K562 (cell line): ENCODE measurements around the gene CTSW. TPM values are rescaled to one million over a fixed set of nuclear protein-coding genes. Genes with fewer than 3 reads are reported as not detected.

Experiments used
- DMBX1 ChIP-seq: fragments of 250-450 bp; sonication (Bioruptor Pico); IDR thresholded peaks from 2 replicates; pipeline ENCODE4 v1.8.0; 2022; ENCODE audit warnings: inconsistent platforms, mild to moderate bottlenecking, moderate library complexity, borderline replicate concordance
- DPF2 ChIP-seq: fragments of 450-650 bp; IDR thresholded peaks from 2 replicates; pipeline ENCODE4 v1.6.1; 2016
- FOXA3 ChIP-seq, 2 experiments: fragments of 450-650 bp in 1 of 2; sonication (generic) in 1 of 2; formaldehyde crosslinking; IDR thresholded peaks in 1 of 2; conservative IDR thresholded peaks in 1 of 2; 2 replicates each; pipeline versions ENCODE4 v1.4.0 to v1.8.0; 2020 to 2022; ENCODE audit warnings: mild to moderate bottlenecking in 2 of 2, missing genetic modification reagents in 1 of 2
- IRF2 ChIP-seq: sonication (generic); formaldehyde crosslinking; IDR thresholded peaks from 2 replicates; pipeline ENCODE4 v1.8.1; 2022; ENCODE audit warnings: mild to moderate bottlenecking, missing genetic modification reagents
- RBM25 ChIP-seq: fragments of 200-400 bp; formaldehyde crosslinking; IDR thresholded peaks from 2 replicates; pipeline ENCODE4 v1.6.1; 2018; ENCODE audit warnings: low read length, low read depth, moderate library complexity; ENCODE audit not compliant: severe bottlenecking
- RFX1 ChIP-seq: fragments of 450-650 bp; IDR thresholded peaks from 2 replicates; pipeline ENCODE4 v1.6.1; 2016; ENCODE audit warnings: mild to moderate bottlenecking, moderate library complexity
- SMARCA5 ChIP-seq: fragments of 450-650 bp; IDR thresholded peaks from 2 replicates; pipeline ENCODE4 v1.6.1; 2016
- TBP ChIP-seq: optimal IDR thresholded peaks from 2 replicates; pipeline ENCODE3; 2011; ENCODE audit warnings: low read depth, low read length, improper control_type of control experiment
- TFAM ChIP-seq: fragments of 250-450 bp; sonication (Bioruptor Pico); conservative IDR thresholded peaks from 2 replicates; pipeline ENCODE4 v1.5.0; 2021; ENCODE audit warnings: mild to moderate bottlenecking, moderate library complexity
- ZNF224 ChIP-seq: sonication (generic); formaldehyde crosslinking; IDR thresholded peaks from 2 replicates; pipeline ENCODE4 v1.8.0; 2022; ENCODE audit warnings: mild to moderate bottlenecking, missing genetic modification reagents
- polyA plus RNA-seq, 8 experiments: library from polyadenylated mRNA; depleted of rRNA in 4 of 8; stranded (reverse) in 5 of 8; unstranded in 3 of 8; fragments of >200 nt; fragmentation: Nextera tagmentation in 2 of 8; fragmentation: Illumina TruSeq in 1 of 8; extraction: Ambion mirVana in 2 of 8; extraction: Trizol in 1 of 8; gene quantifications; 2 replicates each; pipeline versions ENCODE4 v1.2.1 to v1.2.3, GENCODE V29; 2011 to 2014; ENCODE audit warnings: inconsistent platforms in 1 of 8, missing spikeins in 1 of 8
- total RNA-seq, 7 experiments: library from RNA; depleted of rRNA in 6 of 7; stranded (reverse); fragments of >200 nt in 6 of 7; fragmentation: Illumina TruSeq in 2 of 7; extraction: Trizol in 2 of 7; gene quantifications; 2 replicates each; pipeline versions ENCODE4 v1.2.1 to v1.2.3, GENCODE V29; 2011 to 2021; ENCODE audit warnings: low replicate concordance in 1 of 7
- TF ChIP-seq, protein P1 (sequence below): fragments of 250-450 bp; sonication (Bioruptor Pico); IDR thresholded peaks from 2 replicates; pipeline ENCODE4 v1.4.0; 2020; ENCODE audit warnings: mild to moderate bottlenecking, moderate library complexity
- TF ChIP-seq, protein P2 (sequence below): fragments of 250-450 bp; sonication (Bioruptor Pico); IDR thresholded peaks from 2 replicates; pipeline ENCODE4 v1.8.0; 2022; ENCODE audit warnings: inconsistent platforms, mild to moderate bottlenecking, moderate library complexity, borderline replicate concordance
- TF ChIP-seq, protein P3 (sequence below): fragments of 250-450 bp; sonication (Bioruptor Pico); IDR thresholded peaks from 2 replicates; pipeline ENCODE4 v1.4.0; 2020
- TF ChIP-seq, protein P4 (sequence below): sonication (generic); formaldehyde crosslinking; IDR thresholded peaks from 2 replicates; pipeline ENCODE4 v1.8.1; 2023; ENCODE audit warnings: mild to moderate bottlenecking, missing genetic modification reagents
- TF ChIP-seq, protein P5 (sequence below): sonication (generic); formaldehyde crosslinking; IDR thresholded peaks from 2 replicates; pipeline ENCODE4 v1.8.0; 2022; ENCODE audit warnings: mild to moderate bottlenecking, missing genetic modification reagents, borderline replicate concordance

The CTSW gene
- total and polyA plus RNA-seq, 9 of the 15 experiments (the other 6 are each of a cell fraction or from before 2014, with no cell fraction given), result 0.04 TPM; not detected in 8

DNA sequence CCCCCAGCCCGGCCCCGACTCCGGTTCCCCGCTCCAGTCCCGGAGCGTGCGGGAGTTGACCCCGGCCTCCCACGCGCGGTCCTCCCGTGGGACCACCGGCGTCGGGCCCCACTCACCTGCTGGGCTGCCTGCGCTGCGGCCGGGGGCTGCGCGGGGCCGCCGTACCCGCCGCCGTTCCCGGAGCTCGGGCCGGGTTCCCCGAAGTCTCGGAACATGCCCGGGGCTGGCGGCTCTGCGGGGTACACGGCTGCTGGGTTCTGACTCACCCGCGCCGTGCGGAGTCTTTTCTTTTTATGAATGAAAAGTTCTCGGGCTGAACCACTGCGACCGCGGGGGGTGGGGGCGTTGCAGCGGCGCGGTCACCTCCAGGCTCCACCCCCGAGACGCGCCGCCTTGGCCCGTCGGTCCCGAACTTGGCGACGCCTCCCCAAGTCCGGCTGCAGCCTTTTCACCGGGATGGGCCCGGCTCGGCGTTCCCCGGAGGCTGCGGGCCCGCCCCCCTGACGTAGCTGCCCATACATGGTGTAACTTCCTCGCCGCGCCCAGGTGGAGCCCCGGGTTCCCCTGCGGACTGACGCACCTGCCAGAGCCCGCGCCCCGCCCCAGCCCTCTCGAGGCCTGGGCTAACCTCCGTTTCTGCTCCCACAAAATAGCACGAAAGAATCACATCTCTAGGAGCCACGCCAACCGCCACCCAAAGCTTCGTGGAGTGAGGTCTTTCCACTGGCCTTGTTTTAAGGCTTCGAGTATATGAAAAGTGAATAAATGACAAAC, 20.7 kb downstream of the CTSW start, which contains the start of gene FOSL1 (continued):
- TF ChIP-seq, protein P1, sequence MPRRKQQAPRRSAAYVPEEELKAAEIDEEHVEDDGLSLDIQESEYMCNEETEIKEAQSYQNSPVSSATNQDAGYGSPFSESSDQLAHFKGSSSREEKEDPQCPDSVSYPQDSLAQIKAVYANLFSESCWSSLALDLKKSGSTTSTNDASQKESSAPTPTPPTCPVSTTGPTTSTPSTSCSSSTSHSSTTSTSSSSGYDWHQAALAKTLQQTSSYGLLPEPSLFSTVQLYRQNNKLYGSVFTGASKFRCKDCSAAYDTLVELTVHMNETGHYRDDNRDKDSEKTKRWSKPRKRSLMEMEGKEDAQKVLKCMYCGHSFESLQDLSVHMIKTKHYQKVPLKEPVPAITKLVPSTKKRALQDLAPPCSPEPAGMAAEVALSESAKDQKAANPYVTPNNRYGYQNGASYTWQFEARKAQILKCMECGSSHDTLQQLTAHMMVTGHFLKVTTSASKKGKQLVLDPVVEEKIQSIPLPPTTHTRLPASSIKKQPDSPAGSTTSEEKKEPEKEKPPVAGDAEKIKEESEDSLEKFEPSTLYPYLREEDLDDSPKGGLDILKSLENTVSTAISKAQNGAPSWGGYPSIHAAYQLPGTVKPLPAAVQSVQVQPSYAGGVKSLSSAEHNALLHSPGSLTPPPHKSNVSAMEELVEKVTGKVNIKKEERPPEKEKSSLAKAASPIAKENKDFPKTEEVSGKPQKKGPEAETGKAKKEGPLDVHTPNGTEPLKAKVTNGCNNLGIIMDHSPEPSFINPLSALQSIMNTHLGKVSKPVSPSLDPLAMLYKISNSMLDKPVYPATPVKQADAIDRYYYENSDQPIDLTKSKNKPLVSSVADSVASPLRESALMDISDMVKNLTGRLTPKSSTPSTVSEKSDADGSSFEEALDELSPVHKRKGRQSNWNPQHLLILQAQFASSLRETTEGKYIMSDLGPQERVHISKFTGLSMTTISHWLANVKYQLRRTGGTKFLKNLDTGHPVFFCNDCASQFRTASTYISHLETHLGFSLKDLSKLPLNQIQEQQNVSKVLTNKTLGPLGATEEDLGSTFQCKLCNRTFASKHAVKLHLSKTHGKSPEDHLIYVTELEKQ, result no peak
- TF ChIP-seq SMARCA5 (no peak), DMBX1 (no peak), RFX1 (no peak), FOXA3 (CRISPR knock-in tag; conservative IDR thresholded peaks at IDR 0.05 in 1 of 2, IDR thresholded peaks at IDR 0.05 in 1 of 2) (no peak), TBP (peak; percentile 98), RBM25 (peak; percentile 44), TFAM (CRISPR knock-in tag) (no peak), DPF2 (no peak), IRF2 (CRISPR knock-in tag) (no peak; the same call in 1 of the 2 replicates), ZNF224 (CRISPR knock-in tag) (no peak)
- TF ChIP-seq, protein P2, sequence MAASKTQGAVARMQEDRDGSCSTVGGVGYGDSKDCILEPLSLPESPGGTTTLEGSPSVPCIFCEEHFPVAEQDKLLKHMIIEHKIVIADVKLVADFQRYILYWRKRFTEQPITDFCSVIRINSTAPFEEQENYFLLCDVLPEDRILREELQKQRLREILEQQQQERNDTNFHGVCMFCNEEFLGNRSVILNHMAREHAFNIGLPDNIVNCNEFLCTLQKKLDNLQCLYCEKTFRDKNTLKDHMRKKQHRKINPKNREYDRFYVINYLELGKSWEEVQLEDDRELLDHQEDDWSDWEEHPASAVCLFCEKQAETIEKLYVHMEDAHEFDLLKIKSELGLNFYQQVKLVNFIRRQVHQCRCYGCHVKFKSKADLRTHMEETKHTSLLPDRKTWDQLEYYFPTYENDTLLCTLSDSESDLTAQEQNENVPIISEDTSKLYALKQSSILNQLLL (CRISPR knock-in tag), result no peak
- TF ChIP-seq, protein P3, sequence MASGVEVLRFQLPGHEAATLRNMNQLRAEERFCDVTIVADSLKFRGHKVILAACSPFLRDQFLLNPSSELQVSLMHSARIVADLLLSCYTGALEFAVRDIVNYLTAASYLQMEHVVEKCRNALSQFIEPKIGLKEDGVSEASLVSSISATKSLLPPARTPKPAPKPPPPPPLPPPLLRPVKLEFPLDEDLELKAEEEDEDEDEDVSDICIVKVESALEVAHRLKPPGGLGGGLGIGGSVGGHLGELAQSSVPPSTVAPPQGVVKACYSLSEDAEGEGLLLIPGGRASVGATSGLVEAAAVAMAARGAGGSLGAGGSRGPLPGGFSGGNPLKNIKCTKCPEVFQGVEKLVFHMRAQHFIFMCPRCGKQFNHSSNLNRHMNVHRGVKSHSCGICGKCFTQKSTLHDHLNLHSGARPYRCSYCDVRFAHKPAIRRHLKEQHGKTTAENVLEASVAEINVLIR, result peak; percentile 69
- TF ChIP-seq, protein P4, sequence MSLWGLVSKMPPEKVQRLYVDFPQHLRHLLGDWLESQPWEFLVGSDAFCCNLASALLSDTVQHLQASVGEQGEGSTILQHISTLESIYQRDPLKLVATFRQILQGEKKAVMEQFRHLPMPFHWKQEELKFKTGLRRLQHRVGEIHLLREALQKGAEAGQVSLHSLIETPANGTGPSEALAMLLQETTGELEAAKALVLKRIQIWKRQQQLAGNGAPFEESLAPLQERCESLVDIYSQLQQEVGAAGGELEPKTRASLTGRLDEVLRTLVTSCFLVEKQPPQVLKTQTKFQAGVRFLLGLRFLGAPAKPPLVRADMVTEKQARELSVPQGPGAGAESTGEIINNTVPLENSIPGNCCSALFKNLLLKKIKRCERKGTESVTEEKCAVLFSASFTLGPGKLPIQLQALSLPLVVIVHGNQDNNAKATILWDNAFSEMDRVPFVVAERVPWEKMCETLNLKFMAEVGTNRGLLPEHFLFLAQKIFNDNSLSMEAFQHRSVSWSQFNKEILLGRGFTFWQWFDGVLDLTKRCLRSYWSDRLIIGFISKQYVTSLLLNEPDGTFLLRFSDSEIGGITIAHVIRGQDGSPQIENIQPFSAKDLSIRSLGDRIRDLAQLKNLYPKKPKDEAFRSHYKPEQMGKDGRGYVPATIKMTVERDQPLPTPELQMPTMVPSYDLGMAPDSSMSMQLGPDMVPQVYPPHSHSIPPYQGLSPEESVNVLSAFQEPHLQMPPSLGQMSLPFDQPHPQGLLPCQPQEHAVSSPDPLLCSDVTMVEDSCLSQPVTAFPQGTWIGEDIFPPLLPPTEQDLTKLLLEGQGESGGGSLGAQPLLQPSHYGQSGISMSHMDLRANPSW (CRISPR knock-in tag), result no peak
- TF ChIP-seq, protein P5, sequence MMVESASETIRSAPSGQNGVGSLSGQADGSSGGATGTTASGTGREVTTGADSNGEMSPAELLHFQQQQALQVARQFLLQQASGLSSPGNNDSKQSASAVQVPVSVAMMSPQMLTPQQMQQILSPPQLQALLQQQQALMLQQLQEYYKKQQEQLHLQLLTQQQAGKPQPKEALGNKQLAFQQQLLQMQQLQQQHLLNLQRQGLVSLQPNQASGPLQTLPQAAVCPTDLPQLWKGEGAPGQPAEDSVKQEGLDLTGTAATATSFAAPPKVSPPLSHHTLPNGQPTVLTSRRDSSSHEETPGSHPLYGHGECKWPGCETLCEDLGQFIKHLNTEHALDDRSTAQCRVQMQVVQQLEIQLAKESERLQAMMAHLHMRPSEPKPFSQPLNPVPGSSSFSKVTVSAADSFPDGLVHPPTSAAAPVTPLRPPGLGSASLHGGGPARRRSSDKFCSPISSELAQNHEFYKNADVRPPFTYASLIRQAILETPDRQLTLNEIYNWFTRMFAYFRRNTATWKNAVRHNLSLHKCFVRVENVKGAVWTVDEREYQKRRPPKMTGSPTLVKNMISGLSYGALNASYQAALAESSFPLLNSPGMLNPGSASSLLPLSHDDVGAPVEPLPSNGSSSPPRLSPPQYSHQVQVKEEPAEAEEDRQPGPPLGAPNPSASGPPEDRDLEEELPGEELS (CRISPR knock-in tag), result no peak
